Activated naive CD8-positive, alpha-beta T cell treated with anti-CD3 and anti-CD28 coated beads, Interleukin-2, amount 50 U/mL, for 16 hours (primary cell): ENCODE data around the gene FAM200B.

Experiments
- DNase-seq: peaks from one replicate; pipeline ENCODE4 v3.0.0-alpha.2; 2020; ENCODE audit warnings: low read depth, low spot score

Gene FAM200B

GRCh38 chr4:15736514-15737050 is 55.0 kb downstream of the FAM200B start:
- no peak for DNase-seq

GRCh38 chr4:15737255-15737654 is 55.6 kb downstream of the FAM200B start:
- no peak for DNase-seq

GRCh38 chr4:15738877-15739276 is 57.2 kb downstream of the FAM200B start:
- no peak for DNase-seq
